SU-DHL-6 (cell line): ENCODE data around the gene ST3GAL3.
A peak's percentile ranks its signal among the peaks of the same experiment; 100 is the strongest.

Experiments used
- H2AFZ ChIP-seq: fragments of 200-600 bp; sonication (generic); 2 replicates; pipeline ENCODE4 v1.6.1; 2014; ENCODE audit warnings: low read depth, mild to moderate bottlenecking, moderate library complexity, mixed read lengths, antibody characterized with exemption, low read length; ENCODE audit not compliant: severe bottlenecking
- H3F3A ChIP-seq: fragments of 200-600 bp; shearing (Covaris generic); 2 replicates; pipeline ENCODE4 v1.6.0; 2016; ENCODE audit warnings: antibody characterized with exemption, mild to moderate bottlenecking; ENCODE audit not compliant: insufficient read depth
- H3K27ac ChIP-seq: fragments of 200-600 bp; sonication (generic); 2 replicates; pipeline ENCODE4 v1.5.1; 2016; ENCODE audit warnings: low read depth, mild to moderate bottlenecking, low read length, moderate library complexity, mixed read lengths
- H3K27me3 ChIP-seq: fragments of 200-600 bp; sonication (generic), shearing (Covaris generic); 2 replicates; pipeline ENCODE4 v1.6.0; 2014; ENCODE audit warnings: mild to moderate bottlenecking, low read length
- H3K36me3 ChIP-seq: fragments of 200-600 bp; sonication (generic); 2 replicates; pipeline ENCODE4 v1.6.1; 2014; ENCODE audit warnings: mild to moderate bottlenecking, low read length, mixed read lengths
- H3K4me2 ChIP-seq: fragments of 300-600, 200-600 bp; shearing (Covaris generic), sonication (generic); 2 replicates; pipeline ENCODE4 v1.6.0; 2014; ENCODE audit warnings: low read length, low read depth, mild to moderate bottlenecking; ENCODE audit not compliant: poor library complexity, severe bottlenecking
- H3K4me3 ChIP-seq: fragments of 200-600 bp; sonication (generic); 2 replicates; pipeline ENCODE4 v1.5.1; 2014; ENCODE audit warnings: antibody characterized with exemption, low read length, mild to moderate bottlenecking, mixed read lengths; ENCODE audit not compliant: insufficient read depth, poor library complexity, severe bottlenecking
- H3K79me2 ChIP-seq: fragments of 200-600 bp; sonication (generic); 2 replicates; pipeline ENCODE4 v1.6.1; 2014; ENCODE audit warnings: mild to moderate bottlenecking, low read length, moderate library complexity; ENCODE audit not compliant: insufficient read depth
- H3K9ac ChIP-seq: fragments of 200-600 bp; sonication (generic); 2 replicates; pipeline ENCODE4 v1.7.0; 2014; ENCODE audit warnings: mild to moderate bottlenecking, low read length
- H3K9me2 ChIP-seq: fragments of 200-600 bp; sonication (generic); replicated peaks from 2 replicates; pipeline ENCODE4 v1.6.1; 2014; ENCODE audit warnings: low read length; ENCODE audit not compliant: insufficient read depth
- H3K9me3 ChIP-seq: fragments of 200-600 bp; sonication (generic); 2 replicates; pipeline ENCODE4 v1.6.1; 2014; ENCODE audit warnings: low read length, mixed read lengths; ENCODE audit not compliant: insufficient read depth
- H4K20me1 ChIP-seq: fragments of 200-600 bp; sonication (generic); 2 replicates; pipeline ENCODE4 v1.6.1; 2014; ENCODE audit warnings: low read depth, mild to moderate bottlenecking, antibody characterized with exemption, low read length, moderate library complexity, mixed read lengths
- CTCF ChIP-seq: fragments of 200-600 bp; sonication (generic); IDR thresholded peaks from one replicate; pipeline ENCODE4 v1.5.1; 2017; ENCODE audit warnings: antibody characterized with exemption, mild to moderate bottlenecking, low read length, moderate library complexity; ENCODE audit not compliant: insufficient read depth, poor library complexity, severe bottlenecking
- EZH2phosphoT487 ChIP-seq: fragments of 200-600 bp; sonication (generic), shearing (Covaris generic); conservative IDR thresholded peaks from 2 replicates; pipeline ENCODE4 v1.6.1; 2018; ENCODE audit warnings: mild to moderate bottlenecking, antibody characterized with exemption, low read length, moderate library complexity, mixed read lengths

Gene ST3GAL3

DNA sequence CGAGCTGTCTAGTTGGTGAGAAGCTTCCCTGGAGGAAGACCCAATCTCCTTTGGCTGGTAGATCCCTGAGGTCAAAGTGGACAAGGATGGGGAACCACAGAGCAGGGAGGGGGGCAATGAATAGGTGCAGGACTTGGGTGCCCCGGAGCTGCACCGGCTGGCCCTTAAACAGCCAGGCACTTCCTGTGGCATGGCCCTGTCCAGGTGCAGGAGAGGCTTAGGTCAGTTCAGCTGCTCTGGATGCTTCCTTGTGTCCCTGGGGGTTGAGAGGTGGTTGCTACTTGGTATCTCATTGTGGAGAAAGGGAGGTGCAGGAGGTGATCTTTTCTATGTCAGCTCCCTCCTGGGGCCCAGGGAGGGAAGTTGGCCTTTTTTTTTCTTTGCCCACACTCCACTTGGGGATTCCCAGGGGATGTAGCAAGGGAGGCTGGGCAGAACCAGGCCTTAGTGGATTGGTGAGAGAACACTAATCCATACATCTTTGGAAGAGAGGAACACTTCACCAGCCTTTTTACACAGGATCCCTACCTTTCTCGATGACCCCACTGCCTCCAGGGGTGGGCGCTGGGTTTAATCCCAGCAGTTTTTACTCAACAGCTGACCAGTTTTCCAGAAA is 1.2 kb upstream of the ST3GAL3 start:
- Histone ChIP-seq H3K4me2 (peak overlapping the region; percentile 80), H3K36me3 (no peaks in the 10 kb centered on the region), H3K79me2 (peaks cover 39% of the 10 kb centered on the region), H3F3A (peaks cover 15% of the 10 kb centered on the region), H3K9ac (peak overlapping the region; percentile 92), H3K4me3 (peak overlapping the region; percentile 91), H3K9me3 (no peaks in the 10 kb centered on the region), H4K20me1 (no peaks in the 10 kb centered on the region), H3K27ac (peak overlapping the region; percentile 46), H2AFZ (no peak overlapping the region), H3K27me3 (no peaks in the 10 kb centered on the region), H3K9me2 (no peaks in the 10 kb centered on the region)
- TF ChIP-seq CTCF: no peak
- no peak for TF ChIP-seq EZH2phosphoT487

DNA sequence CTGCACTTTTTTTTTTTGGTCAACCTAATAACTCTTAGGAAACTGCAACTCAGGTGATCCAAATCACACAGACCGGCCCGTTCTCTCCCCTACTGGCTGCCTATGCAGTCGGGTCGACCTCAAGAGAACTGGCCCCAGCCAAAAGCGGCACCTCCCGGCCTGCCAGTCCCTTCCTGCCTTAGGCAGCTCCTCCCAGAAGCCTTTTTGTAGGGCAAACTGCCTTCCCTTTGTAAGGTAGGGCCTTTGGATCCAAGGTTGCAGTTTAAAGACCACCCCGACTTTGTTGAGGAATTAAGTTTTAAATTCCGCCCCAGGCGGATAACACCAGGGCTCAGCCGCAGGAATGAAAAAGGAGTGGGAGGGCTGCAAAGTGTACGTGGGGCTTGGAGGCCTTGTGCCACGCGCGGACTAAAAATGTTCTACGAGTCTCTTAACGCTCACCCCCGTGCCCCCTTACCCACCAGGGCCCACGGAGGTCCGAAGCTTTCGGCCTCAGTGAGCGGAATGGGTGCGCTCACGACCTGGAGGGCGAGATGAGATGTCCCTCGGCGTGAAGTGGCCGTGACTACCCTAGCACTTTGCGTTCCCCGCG is 642 bp upstream of the ST3GAL3 start:
- peaks cover 15% of the 10 kb centered on the region for H3F3A ChIP-seq
- peak overlapping the region; percentile 80 for H3K4me2 ChIP-seq
- TF ChIP-seq CTCF (no peak), EZH2phosphoT487 (no peak)
- no peaks in the 10 kb centered on the region for H3K9me2 ChIP-seq
- H3K9ac ChIP-seq: peak overlapping the region; percentile 92
- no peaks in the 10 kb centered on the region for H3K27me3 ChIP-seq
- peak overlapping the region; percentile 45 for H2AFZ ChIP-seq
- H3K36me3 ChIP-seq: no peaks in the 10 kb centered on the region
- H3K4me3 ChIP-seq: peak overlapping the region; percentile 91
- peak overlapping the region; percentile 46 for H3K27ac ChIP-seq
- H4K20me1 ChIP-seq: no peaks in the 10 kb centered on the region
- H3K9me3 ChIP-seq: no peaks in the 10 kb centered on the region
- H3K79me2 ChIP-seq: peaks cover 39% of the 10 kb centered on the region

DNA sequence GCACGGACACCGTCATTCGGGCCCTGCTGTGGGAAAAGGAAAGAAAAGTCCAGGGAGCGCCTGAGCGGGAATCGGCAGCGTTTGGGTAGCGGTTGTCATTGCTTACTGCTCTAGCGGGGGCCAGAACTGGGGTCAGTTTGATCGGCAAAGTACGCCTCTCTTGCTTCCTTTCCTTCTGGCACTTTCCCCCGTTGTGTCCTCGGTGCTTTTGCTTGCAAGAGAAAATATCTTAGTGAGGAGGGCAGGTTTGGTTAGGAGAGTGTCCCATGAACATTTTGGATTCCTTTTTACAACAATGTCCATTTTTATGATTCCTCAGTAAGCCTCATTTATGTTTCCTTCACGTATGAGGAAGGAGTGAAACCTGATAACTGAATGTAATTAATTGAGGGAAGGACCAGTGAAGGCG is 670 bp downstream of the ST3GAL3 start:
- Histone ChIP-seq H3F3A (peaks cover 11% of the 10 kb centered on the region), H3K9me2 (no peaks in the 10 kb centered on the region), H2AFZ (peak overlapping the region; percentile 45), H3K4me2 (peak overlapping the region; percentile 88), H3K79me2 (peaks cover 46% of the 10 kb centered on the region), H3K36me3 (no peaks in the 10 kb centered on the region), H3K9me3 (no peaks in the 10 kb centered on the region), H3K9ac (peak overlapping the region; percentile 92), H3K4me3 (peak overlapping the region; percentile 91), H3K27ac (peak overlapping the region; percentile 73), H3K27me3 (no peaks in the 10 kb centered on the region), H4K20me1 (no peaks in the 10 kb centered on the region)
- no peak for TF ChIP-seq CTCF
